Chondrocyte (in vitro differentiated cells): ENCODE results near the gene AAMDC. TPM values are rescaled to one million over a fixed set of nuclear protein-coding genes. Genes with fewer than 3 reads are reported as not detected.
"Not testable (repeated sequence)": the region's sequence is repeated elsewhere in the genome, so short reads cannot be mapped to it uniquely, and the experiment has no call there.

Source experiments
- DNase-seq: peaks from one replicate; pipeline ENCODE4 v3.0.0; 2021; ENCODE audit warnings: mixed read lengths, low spot score
- H3K27ac Mint-ChIP-seq: one replicate; pipeline ENCODE4 v1.8.0; 2021; ENCODE audit warnings: mild to moderate bottlenecking, moderate library complexity, mixed read lengths; ENCODE audit not compliant: unreplicated experiment
- H3K27me3 Mint-ChIP-seq: 2 replicates; pipeline ENCODE4 v1.8.0; 2021; ENCODE audit warnings: low read depth, mixed read lengths
- H3K36me3 Mint-ChIP-seq: 2 replicates; pipeline ENCODE4 v1.8.0; 2021; ENCODE audit warnings: low read depth, mixed read lengths
- H3K4me1 Mint-ChIP-seq: 2 replicates; pipeline ENCODE4 v1.8.0; 2021; ENCODE audit warnings: low read depth, mild to moderate bottlenecking, mixed read lengths
- H3K4me3 Mint-ChIP-seq: one replicate; pipeline ENCODE4 v1.8.0; 2021; ENCODE audit warnings: mild to moderate bottlenecking, moderate library complexity, mixed read lengths; ENCODE audit not compliant: unreplicated experiment
- H3K9me3 Mint-ChIP-seq: 2 replicates; pipeline ENCODE4 v1.8.0; 2021; ENCODE audit warnings: low read depth, mixed read lengths
- CTCF ChIP-seq: fragments of 200-600 bp; sonication (generic); IDR thresholded peaks from 2 replicates; pipeline ENCODE4 v1.5.0; 2021; ENCODE audit warnings: antibody characterized with exemption, mild to moderate bottlenecking, moderate library complexity
- total RNA-seq: library from RNA; stranded (reverse); gene quantifications from 3 replicates; pipeline ENCODE4 v1.2.1, GENCODE V29; 2021

The AAMDC gene
- total RNA-seq, 1 donor from 2014 or later = 47.3 TPM

- Mint-ChIP-seq H3K4me3 (no peak overlapping the region), H3K27me3 (no peaks in the 10 kb centered on the region), H3K36me3 (peaks cover 7% of the 10 kb centered on the region), H3K27ac (no peak overlapping the region), H3K4me1 (peaks cover 24% of the 10 kb centered on the region), H3K9me3 (no peaks in the 10 kb centered on the region)
- DNase-seq = no peak
- TF ChIP-seq CTCF = no peak
Observed at GRCh38 chr11:77908835-77909234, 87.9 kb downstream of the AAMDC start.

GRCh38 chr11:77909277-77909676 is 88.3 kb downstream of the AAMDC start:
- Mint-ChIP-seq H3K4me1 (peaks cover 28% of the 10 kb centered on the region), H3K9me3 (no peaks in the 10 kb centered on the region), H3K27ac (no peak overlapping the region), H3K27me3 (no peaks in the 10 kb centered on the region), H3K4me3 (no peak overlapping the region), H3K36me3 (peaks cover 5% of the 10 kb centered on the region)
- no peak for DNase-seq
- no peak for TF ChIP-seq CTCF

GRCh38 chr11:77910828-77911227 is 89.9 kb downstream of the AAMDC start:
- DNase-seq, H3K27me3 Mint-ChIP-seq, H3K36me3 Mint-ChIP-seq, H3K9me3 Mint-ChIP-seq, H3K4me3 Mint-ChIP-seq: not testable (repeated sequence)
- Mint-ChIP-seq H3K4me1 (peaks cover 42% of the 10 kb centered on the region), H3K27ac (peak overlapping the region; percentile 99)

- not testable (repeated sequence) for DNase-seq, H3K4me3 Mint-ChIP-seq, H3K36me3 Mint-ChIP-seq, H3K9me3 Mint-ChIP-seq, H3K27me3 Mint-ChIP-seq
- H3K4me1 Mint-ChIP-seq = peaks cover 42% of the 10 kb centered on the region
- H3K27ac Mint-ChIP-seq = peak overlapping the region; percentile 95
Observed at GRCh38 chr11:77913608-77914306, 92.8 kb downstream of the AAMDC start.

GRCh38 chr11:77914307-77914791 is 93.4 kb downstream of the AAMDC start:
- not testable (repeated sequence) for DNase-seq, H3K27me3 Mint-ChIP-seq, H3K4me3 Mint-ChIP-seq, H3K36me3 Mint-ChIP-seq, H3K9me3 Mint-ChIP-seq
- Mint-ChIP-seq H3K4me1 (peaks cover 42% of the 10 kb centered on the region), H3K27ac (peak overlapping the region; percentile 95)

- peaks cover 30% of the 10 kb centered on the region for H3K4me1 Mint-ChIP-seq
- H3K27me3 Mint-ChIP-seq, H3K9me3 Mint-ChIP-seq, H3K4me3 Mint-ChIP-seq, H3K27ac Mint-ChIP-seq, DNase-seq, H3K36me3 Mint-ChIP-seq: not testable (repeated sequence)
Observed at GRCh38 chr11:77917713-77918112, 96.8 kb downstream of the AAMDC start.

Other genes with a start within 250 kb of the AAMDC start
- 1.5 to 2.1 TPM (median 1.6 TPM) in 3 replicates for gene AQP11, start 231.2 kb upstream of the AAMDC start, total RNA-seq
- gene CLNS1A, start 183.3 kb upstream of the AAMDC start, total RNA-seq = 60.1 to 80.1 TPM (median 70.3 TPM) in 3 replicates
- gene RSF1, start 422 bp upstream of the AAMDC start, total RNA-seq = 61.3 to 65.0 TPM (median 64.2 TPM) in 3 replicates
- gene INTS4, start 173.5 kb downstream of the AAMDC start, total RNA-seq = 26.9 to 34.1 TPM (median 27.8 TPM) in 3 replicates
- 0.36 to 0.48 TPM (median 0.47 TPM) in 3 replicates for gene KCTD14, start 202.1 kb downstream of the AAMDC start, total RNA-seq
- gene THRSP, start 242.7 kb downstream of the AAMDC start, total RNA-seq = not detected in 3 replicates